ENCODE data around the gene ZFYVE19. TPM values are rescaled to one million over a fixed set of nuclear protein-coding genes. Genes with fewer than 3 reads are reported as not detected.

The ZFYVE19 gene
- total and polyA plus RNA-seq, 2 experiments from 2014 or later: 8.5 to 22.7 TPM

Small RNA genes lying within 50 kb of the gene (small RNA-seq; reads per million reads assigned to genes)
- not detected for gene SUMO2P15 (ENCODE audit: low replicate concordance)

Other genes starting within 250 kb of the ZFYVE19 start
- gene CCDC32, start 242.0 kb upstream of the ZFYVE19 start, total RNA-seq (2014; rRNA removed; shearing (Covaris generic)): 15.4 and 16.9 TPM in 2 replicates
- 12.2 and 13.8 TPM in 2 replicates for gene CCDC32, start 242.0 kb upstream of the ZFYVE19 start, polyA plus RNA-seq (2016; fragmentation: Nextera tagmentation; extraction: Ambion mirVana)
- gene RPUSD2, start 237.8 kb upstream of the ZFYVE19 start, total RNA-seq (2014; rRNA removed; shearing (Covaris generic)): 23.3 and 25.5 TPM in 2 replicates
- gene RPUSD2, start 237.8 kb upstream of the ZFYVE19 start, polyA plus RNA-seq (2016; fragmentation: Nextera tagmentation; extraction: Ambion mirVana): 21.2 and 22.0 TPM in 2 replicates
- gene KNL1, start 212.8 kb upstream of the ZFYVE19 start, total RNA-seq (2014; rRNA removed; shearing (Covaris generic)): 43.2 and 46.2 TPM in 2 replicates
- gene KNL1, start 212.8 kb upstream of the ZFYVE19 start, polyA plus RNA-seq (2016; fragmentation: Nextera tagmentation; extraction: Ambion mirVana): 16.7 and 18.5 TPM in 2 replicates
- 19.4 and 20.3 TPM in 2 replicates for gene RAD51, start 111.9 kb upstream of the ZFYVE19 start, total RNA-seq (2014; rRNA removed; shearing (Covaris generic))
- 19.5 and 26.2 TPM in 2 replicates for gene RAD51, start 111.9 kb upstream of the ZFYVE19 start, polyA plus RNA-seq (2016; fragmentation: Nextera tagmentation; extraction: Ambion mirVana)
- gene RMDN3, start 51.8 kb upstream of the ZFYVE19 start, total RNA-seq (2014; rRNA removed; shearing (Covaris generic)): 16.4 and 17.0 TPM in 2 replicates
- 13.0 and 15.6 TPM in 2 replicates for gene RMDN3, start 51.8 kb upstream of the ZFYVE19 start, polyA plus RNA-seq (2016; fragmentation: Nextera tagmentation; extraction: Ambion mirVana)
- 44.2 and 45.4 TPM in 2 replicates for gene GCHFR, start 43.0 kb upstream of the ZFYVE19 start, total RNA-seq (2014; rRNA removed; shearing (Covaris generic))
- gene GCHFR, start 43.0 kb upstream of the ZFYVE19 start, polyA plus RNA-seq (2016; fragmentation: Nextera tagmentation; extraction: Ambion mirVana): 38.9 and 40.2 TPM in 2 replicates
- 0.08 and 0.80 TPM in 2 replicates for gene C15orf62, start 37.1 kb upstream of the ZFYVE19 start, total RNA-seq (2014; rRNA removed; shearing (Covaris generic))
- 0.16 and 0.68 TPM in 2 replicates for gene C15orf62, start 37.1 kb upstream of the ZFYVE19 start, polyA plus RNA-seq (2016; fragmentation: Nextera tagmentation; extraction: Ambion mirVana)
- 23.0 and 35.0 TPM in 2 replicates for gene DNAJC17, start 384 bp downstream of the ZFYVE19 start, total RNA-seq (2014; rRNA removed; shearing (Covaris generic))
- gene DNAJC17, start 384 bp downstream of the ZFYVE19 start, polyA plus RNA-seq (2016; fragmentation: Nextera tagmentation; extraction: Ambion mirVana): 77.6 and 81.6 TPM in 2 replicates
- gene PPP1R14D, start 21.6 kb downstream of the ZFYVE19 start, total RNA-seq (2014; rRNA removed; shearing (Covaris generic)): not detected in 2 replicates
- gene PPP1R14D, start 21.6 kb downstream of the ZFYVE19 start, polyA plus RNA-seq (2016; fragmentation: Nextera tagmentation; extraction: Ambion mirVana): not detected in 2 replicates
- 209 and 253 TPM in 2 replicates for gene SPINT1, start 37.0 kb downstream of the ZFYVE19 start, total RNA-seq (2014; rRNA removed; shearing (Covaris generic))
- gene SPINT1, start 37.0 kb downstream of the ZFYVE19 start, polyA plus RNA-seq (2016; fragmentation: Nextera tagmentation; extraction: Ambion mirVana): 38.6 and 41.3 TPM in 2 replicates
- 2.9 and 4.7 TPM in 2 replicates for gene RHOV, start 67.1 kb downstream of the ZFYVE19 start, total RNA-seq (2014; rRNA removed; shearing (Covaris generic))
- gene RHOV, start 67.1 kb downstream of the ZFYVE19 start, polyA plus RNA-seq (2016; fragmentation: Nextera tagmentation; extraction: Ambion mirVana): 3.0 and 4.4 TPM in 2 replicates
- gene VPS18, start 87.4 kb downstream of the ZFYVE19 start, total RNA-seq (2014; rRNA removed; shearing (Covaris generic)): 39.4 and 42.5 TPM in 2 replicates
- 4.7 and 5.9 TPM in 2 replicates for gene VPS18, start 87.4 kb downstream of the ZFYVE19 start, polyA plus RNA-seq (2016; fragmentation: Nextera tagmentation; extraction: Ambion mirVana)
- 0.31 and 0.62 TPM in 2 replicates for gene DLL4, start 122.3 kb downstream of the ZFYVE19 start, total RNA-seq (2014; rRNA removed; shearing (Covaris generic))
- gene DLL4, start 122.3 kb downstream of the ZFYVE19 start, polyA plus RNA-seq (2016; fragmentation: Nextera tagmentation; extraction: Ambion mirVana): 0.64 and 0.99 TPM in 2 replicates
- 112 and 124 TPM in 2 replicates for gene CHAC1, start 146.4 kb downstream of the ZFYVE19 start, total RNA-seq (2014; rRNA removed; shearing (Covaris generic))
- gene CHAC1, start 146.4 kb downstream of the ZFYVE19 start, polyA plus RNA-seq (2016; fragmentation: Nextera tagmentation; extraction: Ambion mirVana): 73.0 and 74.4 TPM in 2 replicates